HEK293 (cell line): Measurements from ENCODE around the gene SLC66A1.

Source experiments
- ZBTB1 ChIP-seq: fragments of 450-650 bp; formaldehyde crosslinking; IDR thresholded peaks from 2 replicates; pipeline ENCODE4 v1.5.1; 2016; ENCODE audit warnings: missing biosample characterization, missing genetic modification characterization
- ZNF274 ChIP-seq, 2 experiments: fragments of 200-500 bp in 1 of 2; fragments of 450-650 bp in 1 of 2; sonication (Bioruptor generic) in 1 of 2; formaldehyde crosslinking in 1 of 2; IDR thresholded peaks; 2 replicates each; pipeline versions ENCODE4 v1.5.1 to v1.6.1; 2014 to 2016; ENCODE audit warnings: borderline replicate concordance in 1 of 2, inconsistent platforms in 1 of 2, low read length in 1 of 2, missing biosample characterization in 1 of 2, missing genetic modification characterization in 1 of 2
- ZNF350 ChIP-seq: fragments of 450-650 bp; formaldehyde crosslinking; IDR thresholded peaks from 2 replicates; pipeline ENCODE4 v1.5.0; 2017; ENCODE audit warnings: missing biosample characterization, mild to moderate bottlenecking, missing genetic modification characterization
- TF ChIP-seq, protein P1 (sequence below): fragments of 450-650 bp; formaldehyde crosslinking; IDR thresholded peaks from 2 replicates; pipeline ENCODE4 v1.5.1; 2016; ENCODE audit warnings: missing biosample characterization, missing genetic modification characterization
- TF ChIP-seq, protein P2 (sequence below): fragments of 450-650 bp; formaldehyde crosslinking; IDR thresholded peaks from 2 replicates; pipeline ENCODE4 v1.5.1; 2016; ENCODE audit warnings: missing biosample characterization, missing genetic modification characterization, borderline replicate concordance
- TF ChIP-seq, protein P3 (sequence below): fragments of 450-650 bp; formaldehyde crosslinking; IDR thresholded peaks from 2 replicates; pipeline ENCODE4 v1.5.1; 2016; ENCODE audit warnings: missing biosample characterization, missing genetic modification characterization
- TF ChIP-seq, protein P4 (sequence below): fragments of 450-650 bp; formaldehyde crosslinking; IDR thresholded peaks from 2 replicates; pipeline ENCODE4 v1.5.1; 2016; ENCODE audit warnings: missing biosample characterization, missing genetic modification characterization
- TF ChIP-seq, protein P5 (sequence below): fragments of 450-650 bp; formaldehyde crosslinking; IDR thresholded peaks from 2 replicates; pipeline ENCODE4 v1.5.1; 2017; ENCODE audit warnings: missing biosample characterization, missing genetic modification characterization
- TF ChIP-seq, protein P6 (sequence below): IDR thresholded peaks from 2 replicates; pipeline ENCODE4 v1.6.1; 2011; ENCODE audit warnings: mild to moderate bottlenecking, low read depth, low read length, borderline replicate concordance
- TF ChIP-seq, protein P7 (sequence below): fragments of 450-650 bp; formaldehyde crosslinking; IDR thresholded peaks from 2 replicates; pipeline ENCODE4 v1.5.1; 2016; ENCODE audit warnings: missing biosample characterization, missing genetic modification characterization
- TF ChIP-seq, protein P8 (sequence below): fragments of 450-650 bp; formaldehyde crosslinking; IDR thresholded peaks from 2 replicates; pipeline ENCODE4 v1.5.1; 2016; ENCODE audit warnings: missing biosample characterization, missing genetic modification characterization

DNA sequence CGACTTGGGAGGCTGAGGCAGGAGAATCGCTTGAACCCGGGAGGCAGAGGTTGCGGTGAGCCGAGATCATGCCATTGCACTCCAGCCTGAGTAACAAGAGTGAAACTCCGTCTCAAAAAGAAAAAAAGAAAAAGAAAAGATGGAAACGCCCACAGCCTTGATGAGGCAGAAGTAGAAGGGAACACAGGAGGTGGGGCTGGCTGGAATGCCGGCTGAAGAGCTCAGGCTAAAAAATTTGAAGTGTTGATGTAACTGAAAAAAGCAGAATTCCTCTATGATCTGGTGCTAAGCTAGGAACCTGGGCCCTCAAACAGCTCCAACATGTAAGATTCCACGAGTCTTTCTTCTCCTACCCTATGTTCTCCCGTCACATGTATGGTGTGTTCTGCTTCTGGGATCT lies 53.6 kb downstream of the SLC66A1 start:
- TF ChIP-seq, protein P1, sequence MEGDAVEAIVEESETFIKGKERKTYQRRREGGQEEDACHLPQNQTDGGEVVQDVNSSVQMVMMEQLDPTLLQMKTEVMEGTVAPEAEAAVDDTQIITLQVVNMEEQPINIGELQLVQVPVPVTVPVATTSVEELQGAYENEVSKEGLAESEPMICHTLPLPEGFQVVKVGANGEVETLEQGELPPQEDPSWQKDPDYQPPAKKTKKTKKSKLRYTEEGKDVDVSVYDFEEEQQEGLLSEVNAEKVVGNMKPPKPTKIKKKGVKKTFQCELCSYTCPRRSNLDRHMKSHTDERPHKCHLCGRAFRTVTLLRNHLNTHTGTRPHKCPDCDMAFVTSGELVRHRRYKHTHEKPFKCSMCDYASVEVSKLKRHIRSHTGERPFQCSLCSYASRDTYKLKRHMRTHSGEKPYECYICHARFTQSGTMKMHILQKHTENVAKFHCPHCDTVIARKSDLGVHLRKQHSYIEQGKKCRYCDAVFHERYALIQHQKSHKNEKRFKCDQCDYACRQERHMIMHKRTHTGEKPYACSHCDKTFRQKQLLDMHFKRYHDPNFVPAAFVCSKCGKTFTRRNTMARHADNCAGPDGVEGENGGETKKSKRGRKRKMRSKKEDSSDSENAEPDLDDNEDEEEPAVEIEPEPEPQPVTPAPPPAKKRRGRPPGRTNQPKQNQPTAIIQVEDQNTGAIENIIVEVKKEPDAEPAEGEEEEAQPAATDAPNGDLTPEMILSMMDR = no peak
- TF ChIP-seq, protein P2, sequence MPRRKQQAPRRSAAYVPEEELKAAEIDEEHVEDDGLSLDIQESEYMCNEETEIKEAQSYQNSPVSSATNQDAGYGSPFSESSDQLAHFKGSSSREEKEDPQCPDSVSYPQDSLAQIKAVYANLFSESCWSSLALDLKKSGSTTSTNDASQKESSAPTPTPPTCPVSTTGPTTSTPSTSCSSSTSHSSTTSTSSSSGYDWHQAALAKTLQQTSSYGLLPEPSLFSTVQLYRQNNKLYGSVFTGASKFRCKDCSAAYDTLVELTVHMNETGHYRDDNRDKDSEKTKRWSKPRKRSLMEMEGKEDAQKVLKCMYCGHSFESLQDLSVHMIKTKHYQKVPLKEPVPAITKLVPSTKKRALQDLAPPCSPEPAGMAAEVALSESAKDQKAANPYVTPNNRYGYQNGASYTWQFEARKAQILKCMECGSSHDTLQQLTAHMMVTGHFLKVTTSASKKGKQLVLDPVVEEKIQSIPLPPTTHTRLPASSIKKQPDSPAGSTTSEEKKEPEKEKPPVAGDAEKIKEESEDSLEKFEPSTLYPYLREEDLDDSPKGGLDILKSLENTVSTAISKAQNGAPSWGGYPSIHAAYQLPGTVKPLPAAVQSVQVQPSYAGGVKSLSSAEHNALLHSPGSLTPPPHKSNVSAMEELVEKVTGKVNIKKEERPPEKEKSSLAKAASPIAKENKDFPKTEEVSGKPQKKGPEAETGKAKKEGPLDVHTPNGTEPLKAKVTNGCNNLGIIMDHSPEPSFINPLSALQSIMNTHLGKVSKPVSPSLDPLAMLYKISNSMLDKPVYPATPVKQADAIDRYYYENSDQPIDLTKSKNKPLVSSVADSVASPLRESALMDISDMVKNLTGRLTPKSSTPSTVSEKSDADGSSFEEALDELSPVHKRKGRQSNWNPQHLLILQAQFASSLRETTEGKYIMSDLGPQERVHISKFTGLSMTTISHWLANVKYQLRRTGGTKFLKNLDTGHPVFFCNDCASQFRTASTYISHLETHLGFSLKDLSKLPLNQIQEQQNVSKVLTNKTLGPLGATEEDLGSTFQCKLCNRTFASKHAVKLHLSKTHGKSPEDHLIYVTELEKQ (tag by site-specific recombination) = no peak
- TF ChIP-seq ZBTB1 (tag by site-specific recombination) (no peak), ZNF350 (tag by site-specific recombination) (no peak), ZNF274 (IDR thresholded peaks at IDR 0.05; ENCODE audit: low read length) (no peak), ZNF274 (tag by site-specific recombination; IDR thresholded peaks at IDR 0.05; ENCODE audit: borderline replicate concordance) (no peak)
- TF ChIP-seq, protein P3, sequence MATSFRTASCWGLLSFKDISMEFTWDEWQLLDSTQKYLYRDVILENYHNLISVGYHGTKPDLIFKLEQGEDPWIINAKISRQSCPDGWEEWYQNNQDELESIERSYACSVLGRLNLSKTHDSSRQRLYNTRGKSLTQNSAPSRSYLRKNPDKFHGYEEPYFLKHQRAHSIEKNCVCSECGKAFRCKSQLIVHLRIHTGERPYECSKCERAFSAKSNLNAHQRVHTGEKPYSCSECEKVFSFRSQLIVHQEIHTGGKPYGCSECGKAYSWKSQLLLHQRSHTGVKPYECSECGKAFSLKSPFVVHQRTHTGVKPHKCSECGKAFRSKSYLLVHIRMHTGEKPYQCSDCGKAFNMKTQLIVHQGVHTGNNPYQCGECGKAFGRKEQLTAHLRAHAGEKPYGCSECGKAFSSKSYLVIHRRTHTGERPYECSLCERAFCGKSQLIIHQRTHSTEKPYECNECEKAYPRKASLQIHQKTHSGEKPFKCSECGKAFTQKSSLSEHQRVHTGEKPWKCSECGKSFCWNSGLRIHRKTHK (tag by site-specific recombination) = no peak
- TF ChIP-seq, protein P4, sequence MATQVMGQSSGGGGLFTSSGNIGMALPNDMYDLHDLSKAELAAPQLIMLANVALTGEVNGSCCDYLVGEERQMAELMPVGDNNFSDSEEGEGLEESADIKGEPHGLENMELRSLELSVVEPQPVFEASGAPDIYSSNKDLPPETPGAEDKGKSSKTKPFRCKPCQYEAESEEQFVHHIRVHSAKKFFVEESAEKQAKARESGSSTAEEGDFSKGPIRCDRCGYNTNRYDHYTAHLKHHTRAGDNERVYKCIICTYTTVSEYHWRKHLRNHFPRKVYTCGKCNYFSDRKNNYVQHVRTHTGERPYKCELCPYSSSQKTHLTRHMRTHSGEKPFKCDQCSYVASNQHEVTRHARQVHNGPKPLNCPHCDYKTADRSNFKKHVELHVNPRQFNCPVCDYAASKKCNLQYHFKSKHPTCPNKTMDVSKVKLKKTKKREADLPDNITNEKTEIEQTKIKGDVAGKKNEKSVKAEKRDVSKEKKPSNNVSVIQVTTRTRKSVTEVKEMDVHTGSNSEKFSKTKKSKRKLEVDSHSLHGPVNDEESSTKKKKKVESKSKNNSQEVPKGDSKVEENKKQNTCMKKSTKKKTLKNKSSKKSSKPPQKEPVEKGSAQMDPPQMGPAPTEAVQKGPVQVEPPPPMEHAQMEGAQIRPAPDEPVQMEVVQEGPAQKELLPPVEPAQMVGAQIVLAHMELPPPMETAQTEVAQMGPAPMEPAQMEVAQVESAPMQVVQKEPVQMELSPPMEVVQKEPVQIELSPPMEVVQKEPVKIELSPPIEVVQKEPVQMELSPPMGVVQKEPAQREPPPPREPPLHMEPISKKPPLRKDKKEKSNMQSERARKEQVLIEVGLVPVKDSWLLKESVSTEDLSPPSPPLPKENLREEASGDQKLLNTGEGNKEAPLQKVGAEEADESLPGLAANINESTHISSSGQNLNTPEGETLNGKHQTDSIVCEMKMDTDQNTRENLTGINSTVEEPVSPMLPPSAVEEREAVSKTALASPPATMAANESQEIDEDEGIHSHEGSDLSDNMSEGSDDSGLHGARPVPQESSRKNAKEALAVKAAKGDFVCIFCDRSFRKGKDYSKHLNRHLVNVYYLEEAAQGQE = no peak
- TF ChIP-seq, protein P5, sequence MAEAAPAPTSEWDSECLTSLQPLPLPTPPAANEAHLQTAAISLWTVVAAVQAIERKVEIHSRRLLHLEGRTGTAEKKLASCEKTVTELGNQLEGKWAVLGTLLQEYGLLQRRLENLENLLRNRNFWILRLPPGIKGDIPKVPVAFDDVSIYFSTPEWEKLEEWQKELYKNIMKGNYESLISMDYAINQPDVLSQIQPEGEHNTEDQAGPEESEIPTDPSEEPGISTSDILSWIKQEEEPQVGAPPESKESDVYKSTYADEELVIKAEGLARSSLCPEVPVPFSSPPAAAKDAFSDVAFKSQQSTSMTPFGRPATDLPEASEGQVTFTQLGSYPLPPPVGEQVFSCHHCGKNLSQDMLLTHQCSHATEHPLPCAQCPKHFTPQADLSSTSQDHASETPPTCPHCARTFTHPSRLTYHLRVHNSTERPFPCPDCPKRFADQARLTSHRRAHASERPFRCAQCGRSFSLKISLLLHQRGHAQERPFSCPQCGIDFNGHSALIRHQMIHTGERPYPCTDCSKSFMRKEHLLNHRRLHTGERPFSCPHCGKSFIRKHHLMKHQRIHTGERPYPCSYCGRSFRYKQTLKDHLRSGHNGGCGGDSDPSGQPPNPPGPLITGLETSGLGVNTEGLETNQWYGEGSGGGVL (tag by site-specific recombination) = no peak
- TF ChIP-seq, protein P6, sequence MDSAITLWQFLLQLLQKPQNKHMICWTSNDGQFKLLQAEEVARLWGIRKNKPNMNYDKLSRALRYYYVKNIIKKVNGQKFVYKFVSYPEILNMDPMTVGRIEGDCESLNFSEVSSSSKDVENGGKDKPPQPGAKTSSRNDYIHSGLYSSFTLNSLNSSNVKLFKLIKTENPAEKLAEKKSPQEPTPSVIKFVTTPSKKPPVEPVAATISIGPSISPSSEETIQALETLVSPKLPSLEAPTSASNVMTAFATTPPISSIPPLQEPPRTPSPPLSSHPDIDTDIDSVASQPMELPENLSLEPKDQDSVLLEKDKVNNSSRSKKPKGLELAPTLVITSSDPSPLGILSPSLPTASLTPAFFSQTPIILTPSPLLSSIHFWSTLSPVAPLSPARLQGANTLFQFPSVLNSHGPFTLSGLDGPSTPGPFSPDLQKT = no peak
- TF ChIP-seq, protein P7, sequence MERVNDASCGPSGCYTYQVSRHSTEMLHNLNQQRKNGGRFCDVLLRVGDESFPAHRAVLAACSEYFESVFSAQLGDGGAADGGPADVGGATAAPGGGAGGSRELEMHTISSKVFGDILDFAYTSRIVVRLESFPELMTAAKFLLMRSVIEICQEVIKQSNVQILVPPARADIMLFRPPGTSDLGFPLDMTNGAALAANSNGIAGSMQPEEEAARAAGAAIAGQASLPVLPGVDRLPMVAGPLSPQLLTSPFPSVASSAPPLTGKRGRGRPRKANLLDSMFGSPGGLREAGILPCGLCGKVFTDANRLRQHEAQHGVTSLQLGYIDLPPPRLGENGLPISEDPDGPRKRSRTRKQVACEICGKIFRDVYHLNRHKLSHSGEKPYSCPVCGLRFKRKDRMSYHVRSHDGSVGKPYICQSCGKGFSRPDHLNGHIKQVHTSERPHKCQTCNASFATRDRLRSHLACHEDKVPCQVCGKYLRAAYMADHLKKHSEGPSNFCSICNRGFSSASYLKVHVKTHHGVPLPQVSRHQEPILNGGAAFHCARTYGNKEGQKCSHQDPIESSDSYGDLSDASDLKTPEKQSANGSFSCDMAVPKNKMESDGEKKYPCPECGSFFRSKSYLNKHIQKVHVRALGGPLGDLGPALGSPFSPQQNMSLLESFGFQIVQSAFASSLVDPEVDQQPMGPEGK (tag by site-specific recombination) = no peak
- TF ChIP-seq, protein P8, sequence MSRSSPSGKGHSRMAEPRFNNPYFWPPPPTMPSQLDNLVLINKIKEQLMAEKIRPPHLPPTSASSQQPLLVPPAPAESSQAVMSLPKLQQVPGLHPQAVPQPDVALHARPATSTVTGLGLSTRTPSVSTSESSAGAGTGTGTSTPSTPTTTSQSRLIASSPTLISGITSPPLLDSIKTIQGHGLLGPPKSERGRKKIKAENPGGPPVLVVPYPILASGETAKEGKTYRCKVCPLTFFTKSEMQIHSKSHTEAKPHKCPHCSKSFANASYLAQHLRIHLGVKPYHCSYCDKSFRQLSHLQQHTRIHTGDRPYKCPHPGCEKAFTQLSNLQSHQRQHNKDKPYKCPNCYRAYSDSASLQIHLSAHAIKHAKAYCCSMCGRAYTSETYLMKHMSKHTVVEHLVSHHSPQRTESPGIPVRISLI (tag by site-specific recombination) = no peak
